ENCODE results near the gene PAK5. TPM values are rescaled to one million over a fixed set of nuclear protein-coding genes. Genes with fewer than 3 reads are reported as not detected.

The PAK5 gene
- polyA plus RNA-seq, 1 of the 3 experiments (the other 2 are of a cell fraction): 0.03 TPM

- Histone ChIP-seq H3K36me3 (replicated peaks in 1 of 2; ENCODE audit: control insufficient read depth in 1 of 2, insufficient read depth in 2 of 2, low read length in 1 of 2) (no peaks in the 10 kb centered on the region), H2AFZ (ENCODE audit: low read depth) (no peak overlapping the region), H3K27me3 (ENCODE audit: insufficient read depth) (no peaks in the 10 kb centered on the region), H3K4me1 (ENCODE audit: control insufficient read depth in 1 of 2, insufficient read depth in 2 of 2, low read depth in 1 of 2, low read length in 1 of 2) (peaks cover 0 to 2% of the 10 kb centered on the region in 2 experiments; a peak in 1 of 4 replicates), H3K27ac (ENCODE audit: low read depth in 2 of 2, low read length in 1 of 2) (no peak overlapping the region), H3K4me3 (ENCODE audit: low read depth in 2 of 2, low read length in 1 of 2) (no peak overlapping the region), H4K20me1 (ENCODE audit: insufficient read depth) (no peaks in the 10 kb centered on the region), H3K9me3 (no peaks in the 10 kb centered on the region), H3K4me2 (no peak overlapping the region), H3K79me2 (ENCODE audit: insufficient read depth) (no peaks in the 10 kb centered on the region), H3K9ac (no peak overlapping the region), H3K9me2 (no peaks in the 10 kb centered on the region), H3F3A (replicated peaks; ENCODE audit: insufficient read depth) (no peaks in the 10 kb centered on the region)
- no peak for DNase-seq
- CTCF ChIA-PET: interaction anchor here (1.4 kb wide), 1 partner anchor 11 kb away, joined by 4 read pairs; no protein-coding TSS in a partner anchor
- TF ChIP-seq USF2 (IDR thresholded peaks at IDR 0.05; ENCODE audit: borderline replicate concordance, low read depth, low read length) (no peak), TAF1 (IDR thresholded peaks at IDR 0.05; ENCODE audit: borderline replicate concordance, low read depth, low read length) (no peak), EP300 (IDR thresholded peaks at IDR 0.05; ENCODE audit: borderline replicate concordance in 1 of 2, low read depth in 1 of 2, low read length in 1 of 2) (no peak)
- POLR2A ChIA-PET: no interaction called here
Measured at GRCh38 chr20:9672981-9673380, 165.9 kb downstream of the PAK5 start.

- no peaks in the 10 kb centered on the region for H4K20me1 ChIP-seq (ENCODE audit: insufficient read depth)
- TF ChIP-seq NFIC (IDR thresholded peaks at IDR 0.05; ENCODE audit: borderline replicate concordance) (no peak), GABPA (IDR thresholded peaks at IDR 0.05; ENCODE audit: low read depth) (no peak), RAD21 (IDR thresholded peaks at IDR 0.05; ENCODE audit: low read length) (no peak), NRF1 (IDR thresholded peaks at IDR 0.05; ENCODE audit: low read depth, low read length) (no peak), FOSL2 (IDR thresholded peaks at IDR 0.05; ENCODE audit: borderline replicate concordance, low read depth) (no peak), TEAD4 (IDR thresholded peaks at IDR 0.05; ENCODE audit: borderline replicate concordance, insufficient read depth) (no peak), FOXM1 (IDR thresholded peaks at IDR 0.05; ENCODE audit: low read depth) (no peak), YY1 (IDR thresholded peaks at IDR 0.05; ENCODE audit: low read depth) (no peak), TAF1 (IDR thresholded peaks at IDR 0.05; ENCODE audit: borderline replicate concordance, low read depth, low read length) (no peak), REST (IDR thresholded peaks at IDR 0.05; ENCODE audit: low read depth, low read length) (no peak), USF1 (IDR thresholded peaks at IDR 0.05; ENCODE audit: borderline replicate concordance, low read depth) (no peak), IRF3 (IDR thresholded peaks at IDR 0.05; ENCODE audit: low read depth, low read length) (no peak)
- no peak overlapping the region for H3K4me3 ChIP-seq (ENCODE audit: low read depth in 2 of 2, low read length in 1 of 2)
- H3K9me3 ChIP-seq: no peaks in the 10 kb centered on the region
- H3K36me3 ChIP-seq (replicated peaks in 1 of 2; ENCODE audit: control insufficient read depth in 1 of 2, insufficient read depth in 2 of 2, low read length in 1 of 2): no peaks in the 10 kb centered on the region
- H2AFZ ChIP-seq (ENCODE audit: low read depth): no peak overlapping the region
- no peak overlapping the region for H3K4me2 ChIP-seq
- ChIA-PET POLR2A (no interaction called here), CTCF (interaction anchor here (1.4 kb wide), 1 partner anchor 10 kb away, joined by 4 read pairs; no protein-coding TSS in a partner anchor)
- no peak overlapping the region for H3K9ac ChIP-seq
- H3K27me3 ChIP-seq (ENCODE audit: insufficient read depth): no peaks in the 10 kb centered on the region
- H3K79me2 ChIP-seq (ENCODE audit: insufficient read depth): no peaks in the 10 kb centered on the region
- no peak overlapping the region for H3K27ac ChIP-seq (ENCODE audit: low read depth in 2 of 2, low read length in 1 of 2)
- H3K4me1 ChIP-seq (ENCODE audit: control insufficient read depth in 1 of 2, insufficient read depth in 2 of 2, low read depth in 1 of 2, low read length in 1 of 2): peaks cover 0 to 2% of the 10 kb centered on the region in 2 experiments; a peak in 1 of 4 replicates
- DNase-seq: no peak
- 47% methylated on average over 2 of the region's 2 CpGs for WGBS (ENCODE audit: low lambda C conversion rate)
- no peaks in the 10 kb centered on the region for H3F3A ChIP-seq (replicated peaks; ENCODE audit: insufficient read depth)
- H3K9me2 ChIP-seq: no peaks in the 10 kb centered on the region
Measured at GRCh38 chr20:9672027-9672426, 166.8 kb downstream of the PAK5 start.

Data from SK-N-SH (cell line).